T47D (cell line): ENCODE results near the gene PRKG1.
"Not testable (repeated sequence)": the region's sequence is repeated elsewhere in the genome, so short reads cannot be mapped to it uniquely, and the experiment has no call there.

Experiments used
- DNase-seq, 2 experiments: peaks; one replicate each; pipeline versions ENCODE4 v3.0.0 to v3.0.0-alpha.2; 2011 to 2012; ENCODE audit warnings: low read depth in 1 of 2, low spot score in 1 of 2
- JUND ChIP-seq: IDR thresholded peaks from 2 replicates; pipeline ENCODE4 v1.6.1; 2012; ENCODE audit warnings: low read depth
- in situ Hi-C: cut with HindIII; loops from 2 replicates; pipeline ENCODE4 v1.10.0; 2016; ENCODE audit warnings: low sequenced_read_pairs, low pct_unique_long_range_greater_than_20kb

The PRKG1 gene

GRCh38 chr10:51326174-51326573 lies 251.9 kb downstream of the PRKG1 start:
- TF ChIP-seq JUND = no peak
- DNase-seq = no peak
- in situ Hi-C loops = no loop called here

GRCh38 chr10:51327432-51327831 lies 253.1 kb downstream of the PRKG1 start:
- DNase-seq = no peak
- TF ChIP-seq JUND = no peak
- in situ Hi-C loops = no loop called here

GRCh38 chr10:51340366-51340765 lies 266.1 kb downstream of the PRKG1 start:
- no peak for TF ChIP-seq JUND
- DNase-seq = no peak
- in situ Hi-C loops = no loop called here

GRCh38 chr10:51340845-51341610 lies 266.7 kb downstream of the PRKG1 start:
- no peak for TF ChIP-seq JUND
- in situ Hi-C loops = no loop called here
- DNase-seq = no peak

- DNase-seq, in situ Hi-C loops: not testable (repeated sequence)
Measured at GRCh38 chr10:51341745-51342144, 267.5 kb downstream of the PRKG1 start.

- no peak for TF ChIP-seq JUND
- no peak for DNase-seq
Measured at GRCh38 chr10:51342381-51342780, 268.1 kb downstream of the PRKG1 start.

GRCh38 chr10:51343391-51343790 lies 269.1 kb downstream of the PRKG1 start:
- in situ Hi-C loops = no loop called here
- TF ChIP-seq JUND = no peak
- no peak for DNase-seq

More at GRCh38 chr10:51342381-51342780, 268.1 kb downstream of the PRKG1 start:
- in situ Hi-C loops = no loop called here

GRCh38 chr10:51344371-51344770 lies 270.1 kb downstream of the PRKG1 start:
- no peak for DNase-seq
- no peak for TF ChIP-seq JUND
- in situ Hi-C loops = no loop called here

- in situ Hi-C loops = no loop called here
- TF ChIP-seq JUND = no peak
- DNase-seq = no peak
Measured at GRCh38 chr10:51348622-51349021, 274.3 kb downstream of the PRKG1 start.

- in situ Hi-C loops = no loop called here
- no peak for TF ChIP-seq JUND
- DNase-seq = no peak
Measured at GRCh38 chr10:51357170-51357569, 282.9 kb downstream of the PRKG1 start.

GRCh38 chr10:51358227-51358626 lies 283.9 kb downstream of the PRKG1 start:
- DNase-seq = no peak
- TF ChIP-seq JUND = no peak
- in situ Hi-C loops = no loop called here

- in situ Hi-C loops = no loop called here
- TF ChIP-seq JUND = no peak
- no peak for DNase-seq
Measured at GRCh38 chr10:51363415-51363814, 289.1 kb downstream of the PRKG1 start.

GRCh38 chr10:51364674-51365073 lies 290.4 kb downstream of the PRKG1 start:
- in situ Hi-C loops = no loop called here
- TF ChIP-seq JUND = no peak
- no peak for DNase-seq

- DNase-seq = no peak
- in situ Hi-C loops = no loop called here
- TF ChIP-seq JUND = no peak
Measured at GRCh38 chr10:51366044-51366443, 291.8 kb downstream of the PRKG1 start.
